GM12878 (cell line): ENCODE data around the gene FLII. TPM values are rescaled to one million over a fixed set of nuclear protein-coding genes. Genes with fewer than 3 reads are reported as not detected.

Experiments used
- CBFB ChIP-seq: IDR thresholded peaks from 2 replicates; pipeline ENCODE4 v1.6.1; 2016; ENCODE audit warnings: antibody characterized with exemption, low read depth
- CEBPB ChIP-seq, 2 experiments: fragments of 150-350 bp in 1 of 2; IDR thresholded peaks; 2 replicates each; pipeline ENCODE4 v1.6.1; 2012 to 2014; ENCODE audit warnings: low read depth in 2 of 2, low read length in 2 of 2, borderline replicate concordance in 1 of 2, inconsistent platforms in 1 of 2
- CHD1 ChIP-seq: IDR thresholded peaks from 2 replicates; pipeline ENCODE4 v1.6.1; 2012; ENCODE audit warnings: low read depth, low read length, improper control_type of control experiment
- CREB1 ChIP-seq: IDR thresholded peaks from 2 replicates; pipeline ENCODE4 v1.6.1; 2012; ENCODE audit warnings: low read depth, mild to moderate bottlenecking, inconsistent platforms
- CUX1 ChIP-seq: IDR thresholded peaks from 2 replicates; pipeline ENCODE4 v1.6.1; 2012; ENCODE audit warnings: improper control_type of control experiment, low read depth, low read length; ENCODE audit not compliant: insufficient replicate concordance
- GATAD2B ChIP-seq: fragments of 450-650 bp; conservative IDR thresholded peaks from 2 replicates; pipeline ENCODE4 v1.6.1; 2017; ENCODE audit warnings: low read depth, mild to moderate bottlenecking, moderate library complexity
- HDAC6 ChIP-seq: fragments of 200-600 bp; sonication (generic); IDR thresholded peaks from one replicate; pipeline ENCODE4 v1.8.0; 2017; ENCODE audit warnings: antibody characterized with exemption; ENCODE audit not compliant: unreplicated experiment
- IKZF1 ChIP-seq: fragments of 450-650 bp; conservative IDR thresholded peaks from 2 replicates; pipeline ENCODE4 v1.6.1; 2017; ENCODE audit warnings: antibody characterized with exemption, mild to moderate bottlenecking
- MTA3 ChIP-seq: IDR thresholded peaks from 2 replicates; pipeline ENCODE4 v1.6.1; 2012; ENCODE audit warnings: low read length, inconsistent platforms, borderline replicate concordance
- PBX3 ChIP-seq: IDR thresholded peaks from 2 replicates; pipeline ENCODE4 v1.6.1; 2011; ENCODE audit warnings: mild to moderate bottlenecking, low read depth, low read length, moderate library complexity; ENCODE audit not compliant: insufficient replicate concordance
- POU2F2 ChIP-seq: IDR thresholded peaks from 3 replicates; pipeline ENCODE4 v1.6.1; 2011; ENCODE audit warnings: low read depth, mild to moderate bottlenecking, low read length, borderline replicate concordance
- RB1 ChIP-seq: fragments of 450-650 bp; formaldehyde crosslinking; IDR thresholded peaks from 2 replicates; pipeline ENCODE4 v1.6.1; 2017; ENCODE audit warnings: mild to moderate bottlenecking, borderline replicate concordance
- SIN3A ChIP-seq: IDR thresholded peaks from 2 replicates; pipeline ENCODE4 v1.6.1; 2012; ENCODE audit warnings: low read depth, low read length, improper control_type of control experiment
- SPI1 ChIP-seq: IDR thresholded peaks from 2 replicates; pipeline ENCODE4 v1.6.1; 2011; ENCODE audit warnings: low read depth, mild to moderate bottlenecking, low read length, moderate library complexity, borderline replicate concordance; ENCODE audit not compliant: insufficient read depth
- SREBF2 ChIP-seq: IDR thresholded peaks from 2 replicates; pipeline ENCODE4 v1.6.1; 2012; ENCODE audit warnings: mild to moderate bottlenecking, low read length
- SUZ12 ChIP-seq: fragments of 200-600 bp; sonication (generic); IDR thresholded peaks from one replicate; pipeline ENCODE4 v1.6.1; 2018; ENCODE audit warnings: antibody characterized with exemption, mild to moderate bottlenecking; ENCODE audit not compliant: unreplicated experiment
- TAF1 ChIP-seq: IDR thresholded peaks from 2 replicates; pipeline ENCODE4 v1.6.1; 2011; ENCODE audit warnings: mild to moderate bottlenecking, low read depth, low read length, borderline replicate concordance
- TCF3 ChIP-seq: IDR thresholded peaks from 2 replicates; pipeline ENCODE4 v1.6.1; 2012; ENCODE audit warnings: low read depth, mild to moderate bottlenecking, low read length, borderline replicate concordance; ENCODE audit not compliant: insufficient read depth
- USF2 ChIP-seq: IDR thresholded peaks from 2 replicates; pipeline ENCODE4 v1.6.1; 2011; ENCODE audit warnings: low read depth, low read length, improper control_type of control experiment, borderline replicate concordance
- WRNIP1 ChIP-seq: IDR thresholded peaks from 2 replicates; pipeline ENCODE4 v1.6.1; 2011; ENCODE audit warnings: low read depth, low read length, improper control_type of control experiment, borderline replicate concordance
- ZNF207 ChIP-seq: fragments of 450-650 bp; IDR thresholded peaks from 2 replicates; pipeline ENCODE4 v1.6.1; 2014; ENCODE audit warnings: antibody characterized with exemption, mild to moderate bottlenecking, borderline replicate concordance
- ZNF274 ChIP-seq: IDR thresholded peaks from one replicate; pipeline ENCODE4 v1.8.0; 2011; ENCODE audit not compliant: insufficient read length, insufficient read depth
- ZNF384 ChIP-seq: IDR thresholded peaks from 2 replicates; pipeline ENCODE4 v1.6.1; 2012; ENCODE audit warnings: low read depth, mild to moderate bottlenecking, low read length, improper control_type of control experiment, borderline replicate concordance
- polyA plus RNA-seq, 11 experiments: library from polyadenylated mRNA; depleted of rRNA in 4 of 11; unstranded in 6 of 11; stranded (reverse) in 5 of 11; fragments of >200 nt; fragmentation: Nextera tagmentation in 4 of 11; fragmentation: Illumina TruSeq in 1 of 11; extraction: Ambion mirVana in 4 of 11; extraction: Trizol in 1 of 11; gene quantifications; 1 replicate in 1 of 11; 2 replicates in 10 of 11; pipeline versions ENCODE4 v1.2.1 to v1.2.3, GENCODE V29; 2011 to 2016; ENCODE audit warnings: inconsistent platforms in 2 of 11, missing spikeins in 2 of 11, low read depth in 1 of 11
- total RNA-seq, 4 experiments: library from RNA; depleted of rRNA in 3 of 4; stranded (reverse); fragments of >200 nt in 3 of 4; fragmentation: Illumina TruSeq in 1 of 4; extraction: Trizol in 1 of 4; gene quantifications; 2 replicates each; pipeline versions ENCODE4 v1.2.1 to v1.2.3, GENCODE V29; 2013 to 2021

FLII gene
- total and polyA plus RNA-seq, 10 of the 15 experiments (the other 5 are each of a cell fraction or from before 2014, with no cell fraction given): 22.2 to 200 (median 121) TPM

- TF ChIP-seq CREB1: peak; percentile 83
- TF ChIP-seq SPI1: no peak
- no peak for TF ChIP-seq WRNIP1
- TF ChIP-seq CBFB: no peak
- TF ChIP-seq TCF3: 0 out of 2 replicates have a peak, but pooled peaks have one; percentile 19
- TF ChIP-seq RB1: peak; percentile 70; the same call in 1 of the 2 replicates
- no peak for TF ChIP-seq HDAC6
- TF ChIP-seq CUX1: no peak
- TF ChIP-seq TAF1: no peak
- TF ChIP-seq GATAD2B: 0 out of 2 replicates have a peak, but pooled peaks have one; percentile 53
- no peak; the same call in 1 of the 2 replicates for TF ChIP-seq USF2
- no peak for TF ChIP-seq SUZ12
- TF ChIP-seq ZNF207: peak; percentile 37; the same call in 1 of the 2 replicates
- TF ChIP-seq SREBF2: no peak
- TF ChIP-seq ZNF384: no peak
- peak; percentile 97 for TF ChIP-seq PBX3
- TF ChIP-seq POU2F2: 0 out of 3 replicates have a peak, but pooled peaks have one; percentile 8
- peak; percentile 56; the same call in 1 of the 2 replicates for TF ChIP-seq SIN3A
- TF ChIP-seq CHD1: no peak
- no peak for TF ChIP-seq MTA3
- no peak for TF ChIP-seq CEBPB (IDR thresholded peaks at IDR 0.05; ENCODE audit: borderline replicate concordance in 1 of 2, low read depth in 2 of 2, low read length in 2 of 2)
- TF ChIP-seq IKZF1: peak; percentile 65
- TF ChIP-seq ZNF274: no peak
Measured at GRCh38 chr17:18260332-18261145, 2.0 kb upstream of the FLII start, which contains the start of gene MIEF2 (continued).
